Fibroblast of the aortic adventitia (primary cell): Measurements from ENCODE around the gene ZNF776. TPM values are rescaled to one million over a fixed set of nuclear protein-coding genes. Genes with fewer than 3 reads are reported as not detected.

Experiments
- DNase-seq: peaks from one replicate; pipeline ENCODE4 v3.0.0-alpha.2; 2010; ENCODE audit warnings: low read depth
- H3K4me3 ChIP-seq: 2 replicates; pipeline ENCODE4 v1.5.1; 2011; ENCODE audit warnings: low read depth, mild to moderate bottlenecking, control low read depth, low read length, moderate library complexity
- total RNA-seq: library from RNA; depleted of rRNA; stranded (reverse); fragments of >200 nt; gene quantifications from 2 replicates; pipeline ENCODE4 v1.2.3, GENCODE V29; 2012; ENCODE audit warnings: low replicate concordance
- TF ChIP-seq, protein P1 (sequence below): IDR thresholded peaks from 2 replicates; pipeline ENCODE4 v1.5.1; 2011; ENCODE audit warnings: mild to moderate bottlenecking, low read length, control low read depth, inconsistent platforms; ENCODE audit not compliant: insufficient read depth

ZNF776 gene
- 8.1 and 12.1 TPM in 2 replicates for total RNA-seq

DNA sequence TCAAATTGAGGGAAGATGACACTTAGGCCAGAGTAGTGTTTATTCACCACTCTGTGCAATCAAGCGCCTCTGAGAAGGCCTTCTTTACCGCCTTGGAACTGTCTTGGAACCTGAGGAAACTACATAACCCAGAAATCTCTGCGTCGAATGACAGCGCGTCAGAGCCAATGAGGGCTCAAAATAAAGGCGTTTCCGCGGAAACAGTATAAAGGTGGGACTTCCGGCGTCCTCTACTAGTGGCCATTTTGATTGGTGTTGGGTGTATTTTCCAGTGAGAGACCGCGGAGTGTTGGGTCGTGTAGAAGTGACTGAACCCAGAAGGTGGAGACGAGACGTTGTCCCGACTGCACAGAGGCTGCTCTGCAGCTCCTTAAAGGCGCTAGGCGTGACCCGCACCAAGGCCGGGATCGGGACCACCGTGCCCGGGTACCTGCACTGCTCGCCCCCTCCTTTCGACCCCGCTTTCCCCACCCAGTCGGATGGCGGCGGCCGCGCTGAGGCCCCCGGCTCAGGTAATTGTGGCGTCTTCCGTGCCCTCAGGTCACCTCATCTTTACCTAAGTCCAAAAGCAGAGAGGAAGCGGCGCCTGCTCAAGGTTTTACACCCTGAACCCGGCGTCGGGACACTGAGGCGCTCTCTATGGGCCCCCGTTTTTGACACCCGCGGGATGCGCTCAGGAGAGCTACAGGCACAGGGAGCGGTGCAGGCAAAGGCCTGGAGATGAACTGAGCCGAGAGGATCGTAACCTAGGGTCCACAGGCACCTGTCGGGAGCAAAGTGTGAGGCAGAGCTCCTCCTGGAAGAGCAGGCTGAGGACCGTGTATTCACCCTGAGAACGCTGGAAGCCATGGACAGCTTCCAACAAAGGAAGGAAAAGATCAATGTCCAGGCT lies at the start of gene ZNF776:
ZNF776 (plus strand) TSS at position 236 of the 892 bp plus-strand sequence; CDS start at position 480, 244 bp downstream.
- DNase-seq = peak; percentile 93

DNA sequence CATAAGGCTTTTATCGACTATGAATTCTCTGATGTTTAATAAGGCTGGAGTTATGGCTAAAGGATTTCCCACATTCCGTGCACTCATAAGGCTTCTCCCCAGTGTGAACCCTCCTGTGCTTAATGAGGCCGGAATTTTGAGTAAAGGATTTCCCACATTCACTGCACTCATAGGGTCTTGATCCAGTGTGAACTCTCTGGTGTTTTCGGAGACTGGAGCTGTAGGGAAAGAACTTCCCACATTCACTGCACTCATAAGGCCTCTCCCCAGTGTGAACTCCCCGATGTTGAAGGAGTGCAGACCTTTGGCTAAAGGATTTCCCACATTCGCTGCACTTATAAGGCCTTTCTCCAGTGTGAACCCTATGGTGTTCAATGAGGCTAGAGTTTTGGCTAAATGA lies 45.0 kb upstream of the ZNF776 start:
- H3K4me3 ChIP-seq = no peak overlapping the region
- TF ChIP-seq, protein P1, sequence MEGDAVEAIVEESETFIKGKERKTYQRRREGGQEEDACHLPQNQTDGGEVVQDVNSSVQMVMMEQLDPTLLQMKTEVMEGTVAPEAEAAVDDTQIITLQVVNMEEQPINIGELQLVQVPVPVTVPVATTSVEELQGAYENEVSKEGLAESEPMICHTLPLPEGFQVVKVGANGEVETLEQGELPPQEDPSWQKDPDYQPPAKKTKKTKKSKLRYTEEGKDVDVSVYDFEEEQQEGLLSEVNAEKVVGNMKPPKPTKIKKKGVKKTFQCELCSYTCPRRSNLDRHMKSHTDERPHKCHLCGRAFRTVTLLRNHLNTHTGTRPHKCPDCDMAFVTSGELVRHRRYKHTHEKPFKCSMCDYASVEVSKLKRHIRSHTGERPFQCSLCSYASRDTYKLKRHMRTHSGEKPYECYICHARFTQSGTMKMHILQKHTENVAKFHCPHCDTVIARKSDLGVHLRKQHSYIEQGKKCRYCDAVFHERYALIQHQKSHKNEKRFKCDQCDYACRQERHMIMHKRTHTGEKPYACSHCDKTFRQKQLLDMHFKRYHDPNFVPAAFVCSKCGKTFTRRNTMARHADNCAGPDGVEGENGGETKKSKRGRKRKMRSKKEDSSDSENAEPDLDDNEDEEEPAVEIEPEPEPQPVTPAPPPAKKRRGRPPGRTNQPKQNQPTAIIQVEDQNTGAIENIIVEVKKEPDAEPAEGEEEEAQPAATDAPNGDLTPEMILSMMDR = no peak
- no peak for DNase-seq

More for the DNA sequence above, at the start of gene ZNF776:
- H3K4me3 ChIP-seq = peak within 1 kb of the TSS; percentile 98
- TF ChIP-seq, protein P1 = no peak

DNA sequence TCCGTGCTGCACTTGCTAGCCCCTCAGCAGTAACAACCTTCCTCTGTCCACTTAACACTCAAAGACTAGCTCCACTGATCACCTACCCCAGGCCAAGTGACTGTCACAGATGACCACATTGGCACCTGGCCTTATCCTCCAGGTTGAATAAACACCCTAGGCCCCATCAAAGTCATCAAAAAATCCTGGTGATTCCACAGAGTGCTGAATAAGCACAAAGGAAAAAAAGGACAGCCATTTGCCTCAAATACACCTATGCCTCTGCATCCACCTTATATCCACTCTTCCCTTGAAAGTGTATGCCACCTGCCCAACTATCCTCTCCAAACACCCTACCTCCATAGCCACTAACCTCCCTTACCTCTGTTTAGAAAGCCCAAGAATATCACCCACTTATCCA lies 40.3 kb upstream of the ZNF776 start:
- no peak overlapping the region for H3K4me3 ChIP-seq
- no peak for DNase-seq
- TF ChIP-seq, protein P1 = no peak

DNA sequence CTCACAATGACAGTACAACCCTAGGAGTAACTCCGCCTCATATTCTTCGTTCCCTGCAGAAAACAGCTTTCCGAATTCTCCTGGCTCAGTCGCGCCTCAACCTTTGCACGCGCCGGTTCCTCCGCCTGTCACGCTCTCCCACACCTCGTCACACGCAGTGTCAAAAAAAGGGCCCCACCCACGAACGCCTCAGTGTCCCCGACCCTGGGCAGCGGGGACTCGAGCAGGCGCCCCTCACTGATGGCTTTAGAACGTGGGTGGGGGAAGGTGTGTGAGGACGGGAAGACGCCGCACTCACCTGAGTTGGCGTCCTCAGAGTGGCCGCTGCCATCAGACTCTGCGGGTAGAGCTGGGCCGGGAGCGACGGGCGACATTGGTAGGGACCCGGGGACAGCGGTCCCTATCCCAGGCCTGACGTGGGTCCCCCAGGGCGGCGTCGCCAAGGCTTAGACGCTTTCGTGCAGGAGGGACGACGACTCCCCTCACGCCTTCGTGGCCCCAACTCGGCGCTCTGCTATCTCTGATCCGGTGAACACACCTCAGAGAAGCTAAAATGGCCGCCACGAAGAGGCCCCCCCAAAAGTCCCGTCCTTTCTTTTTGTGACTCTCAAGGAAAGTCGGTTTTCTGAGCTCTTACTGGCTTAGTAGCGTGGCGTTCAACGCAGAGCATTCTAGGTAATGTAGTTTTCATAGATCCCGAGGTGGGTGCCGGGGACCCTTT lies 37.8 kb upstream of the ZNF776 start, which contains the start of gene ZNF154:
ZNF154 (minus strand) TSS at position 564 of the 721 bp plus-strand sequence; CDS start at position 331, 233 bp downstream.
- TF ChIP-seq, protein P1 = no peak
- peak; percentile 66 for DNase-seq
- H3K4me3 ChIP-seq = peak within 1 kb of the TSS; percentile 75

DNA sequence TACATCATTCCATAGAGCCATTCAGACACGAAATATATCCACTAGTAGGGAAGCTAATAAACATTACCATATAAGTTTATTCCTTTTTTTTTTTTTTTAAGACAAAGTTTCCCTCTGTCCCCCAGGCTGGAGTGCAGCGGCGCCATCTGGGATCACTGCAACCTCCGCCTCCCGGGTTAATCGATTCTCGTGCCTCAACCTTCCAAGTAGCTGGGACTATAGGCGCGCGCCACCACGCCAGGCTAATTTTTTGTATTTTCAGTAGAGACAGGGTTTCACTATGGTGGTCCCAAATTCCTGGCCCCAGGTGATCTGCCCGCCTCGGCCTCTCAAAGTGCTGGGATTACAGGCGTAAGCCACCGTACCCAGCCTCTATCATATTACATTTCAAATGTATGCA lies 37.0 kb upstream of the ZNF776 start:
- no peak for DNase-seq
- H3K4me3 ChIP-seq = no peak overlapping the region
- TF ChIP-seq, protein P1 = no peak

DNA sequence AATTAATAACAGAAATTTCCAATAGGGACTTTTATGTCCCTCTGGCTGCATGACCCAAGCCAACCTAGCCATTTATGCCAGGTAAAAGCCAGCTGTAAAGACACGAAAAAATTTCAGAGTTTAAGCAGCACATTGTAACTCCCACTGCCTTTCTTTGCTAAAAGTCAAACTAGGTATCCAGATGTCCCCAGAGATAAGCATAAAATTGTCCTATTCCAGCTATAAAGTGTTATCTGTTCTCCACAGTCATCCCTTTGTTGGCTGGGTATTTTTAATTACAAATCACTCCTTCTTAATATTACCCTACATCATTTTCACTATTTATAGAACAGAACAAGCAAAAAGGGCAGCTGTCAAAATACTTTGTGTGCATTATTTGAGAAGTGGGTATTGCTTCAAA lies 34.4 kb upstream of the ZNF776 start:
- H3K4me3 ChIP-seq = no peak overlapping the region
- no peak for DNase-seq
- TF ChIP-seq, protein P1 = no peak
